K562 (cell line): ENCODE measurements around the gene MAD1L1. TPM values are rescaled to one million over a fixed set of nuclear protein-coding genes. Genes with fewer than 3 reads are reported as not detected.

Source experiments
- CHD4 ChIP-seq: fragments of 200-600 bp; sonication (generic); IDR thresholded peaks from 3 replicates; pipeline ENCODE4 v1.6.1; 2012; ENCODE audit warnings: low read depth, mild to moderate bottlenecking, mixed read lengths, low read length, inconsistent platforms; ENCODE audit not compliant: insufficient read depth, insufficient replicate concordance, poor library complexity, severe bottlenecking
- FOXM1 ChIP-seq, 2 experiments: fragments of 450-650 bp in 1 of 2; sonication (generic) in 1 of 2; formaldehyde crosslinking in 1 of 2; IDR thresholded peaks; 2 replicates each; pipeline versions ENCODE4 v1.6.1 to v1.9.0; 2017 to 2022; ENCODE audit warnings: low read depth in 2 of 2, mild to moderate bottlenecking in 2 of 2, missing genetic modification reagents in 1 of 2, moderate library complexity in 1 of 2
- GABPB1 ChIP-seq: sonication (generic); formaldehyde crosslinking; IDR thresholded peaks from 2 replicates; pipeline ENCODE4 v1.8.0; 2022; ENCODE audit warnings: mild to moderate bottlenecking, missing genetic modification reagents
- HDGF ChIP-seq: fragments of 450-650 bp; IDR thresholded peaks from 2 replicates; pipeline ENCODE4 v1.6.1; 2016
- NFIX ChIP-seq: fragments of 250-450 bp; sonication (Bioruptor Pico); IDR thresholded peaks from 2 replicates; pipeline ENCODE4 v1.4.0; 2020; ENCODE audit warnings: low read depth, mild to moderate bottlenecking, moderate library complexity
- PRDM10 ChIP-seq: fragments of 450-650 bp; IDR thresholded peaks from 2 replicates; pipeline ENCODE4 v1.6.1; 2018; ENCODE audit not compliant: partially characterized antibody
- RB1 ChIP-seq: fragments of 450-650 bp; IDR thresholded peaks from 2 replicates; pipeline ENCODE4 v1.6.1; 2017; ENCODE audit warnings: low read depth, mild to moderate bottlenecking
- SLC30A9 ChIP-seq: fragments of 250-450 bp; sonication (Bioruptor Pico); IDR thresholded peaks from 2 replicates; pipeline ENCODE4 v1.8.0; 2022; ENCODE audit warnings: mild to moderate bottlenecking, moderate library complexity
- UBTF ChIP-seq, 2 experiments: IDR thresholded peaks; 2 replicates each; pipeline ENCODE4 v1.6.1; 2012; ENCODE audit warnings: improper control_type of control experiment in 2 of 2, low read depth in 2 of 2, low read length in 2 of 2, borderline replicate concordance in 1 of 2
- ZFP1 ChIP-seq: fragments of 450-650 bp; formaldehyde crosslinking; IDR thresholded peaks from 2 replicates; pipeline ENCODE4 v1.4.0; 2020; ENCODE audit warnings: mild to moderate bottlenecking, mixed read lengths
- ZNF431 ChIP-seq: sonication (generic); formaldehyde crosslinking; IDR thresholded peaks from 2 replicates; pipeline ENCODE4 v1.8.0; 2022; ENCODE audit warnings: mild to moderate bottlenecking, missing genetic modification reagents
- polyA plus RNA-seq, 8 experiments: library from polyadenylated mRNA; depleted of rRNA in 4 of 8; stranded (reverse) in 5 of 8; unstranded in 3 of 8; fragments of >200 nt; fragmentation: Nextera tagmentation in 2 of 8; fragmentation: Illumina TruSeq in 1 of 8; extraction: Ambion mirVana in 2 of 8; extraction: Trizol in 1 of 8; gene quantifications; 2 replicates each; pipeline versions ENCODE4 v1.2.1 to v1.2.3, GENCODE V29; 2011 to 2014; ENCODE audit warnings: inconsistent platforms in 1 of 8, missing spikeins in 1 of 8
- total RNA-seq, 7 experiments: library from RNA; depleted of rRNA in 6 of 7; stranded (reverse); fragments of >200 nt in 6 of 7; fragmentation: Illumina TruSeq in 2 of 7; extraction: Trizol in 2 of 7; gene quantifications; 2 replicates each; pipeline versions ENCODE4 v1.2.1 to v1.2.3, GENCODE V29; 2011 to 2021; ENCODE audit warnings: low replicate concordance in 1 of 7
- TF ChIP-seq, protein P1 (sequence below): sonication (generic); formaldehyde crosslinking; IDR thresholded peaks from 2 replicates; pipeline ENCODE4 v1.8.1; 2023; ENCODE audit warnings: mild to moderate bottlenecking, missing genetic modification reagents
- TF ChIP-seq, protein P2 (sequence below): sonication (generic); formaldehyde crosslinking; IDR thresholded peaks from 2 replicates; pipeline ENCODE4 v1.8.0; 2022; ENCODE audit warnings: mild to moderate bottlenecking, missing genetic modification reagents
- TF ChIP-seq, protein P3 (sequence below): fragments of 450-650 bp; IDR thresholded peaks from 2 replicates; pipeline ENCODE4 v1.7.1; 2018; ENCODE audit warnings: mild to moderate bottlenecking, low read depth; ENCODE audit not compliant: partially characterized antibody

The MAD1L1 gene
- total and polyA plus RNA-seq, 9 of the 15 experiments (the other 6 are each of a cell fraction or from before 2014, with no cell fraction given) = 1.7 to 89.7 (median 18.0) TPM

DNA sequence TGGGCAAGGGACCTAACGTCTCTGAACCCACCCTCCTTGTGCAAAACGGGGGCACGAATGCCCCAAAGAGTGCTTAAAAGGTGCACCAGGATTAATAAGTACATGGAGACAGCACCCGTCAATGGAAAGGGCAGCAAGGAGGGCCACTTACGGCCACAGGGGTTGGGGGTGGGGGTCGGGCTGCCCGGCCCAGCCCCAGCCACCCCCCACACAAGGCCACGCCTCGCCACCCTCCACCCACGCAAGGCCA is 213.4 kb downstream of the MAD1L1 start (continued):
- TF ChIP-seq NFIX (CRISPR knock-in tag) (no peak), GABPB1 (CRISPR knock-in tag) (no peak), ZNF431 (CRISPR knock-in tag) (no peak), FOXM1 (IDR thresholded peaks at IDR 0.05; ENCODE audit: low read depth) (no peak), FOXM1 (CRISPR knock-in tag; IDR thresholded peaks at IDR 0.05; ENCODE audit: low read depth) (0 out of 2 replicates have a peak, but pooled peaks have one; percentile 33), RB1 (0 out of 2 replicates have a peak, but pooled peaks have one; percentile 17), SLC30A9 (CRISPR knock-in tag) (no peak), HDGF (0 out of 2 replicates have a peak, but pooled peaks have one; percentile 19), ZFP1 (CRISPR knock-in tag) (no peak), CHD4 (no peak), PRDM10 (no peak), UBTF (IDR thresholded peaks at IDR 0.05; ENCODE audit: borderline replicate concordance in 1 of 2, low read depth in 2 of 2, low read length in 2 of 2) (no peak)
- TF ChIP-seq, protein P1, sequence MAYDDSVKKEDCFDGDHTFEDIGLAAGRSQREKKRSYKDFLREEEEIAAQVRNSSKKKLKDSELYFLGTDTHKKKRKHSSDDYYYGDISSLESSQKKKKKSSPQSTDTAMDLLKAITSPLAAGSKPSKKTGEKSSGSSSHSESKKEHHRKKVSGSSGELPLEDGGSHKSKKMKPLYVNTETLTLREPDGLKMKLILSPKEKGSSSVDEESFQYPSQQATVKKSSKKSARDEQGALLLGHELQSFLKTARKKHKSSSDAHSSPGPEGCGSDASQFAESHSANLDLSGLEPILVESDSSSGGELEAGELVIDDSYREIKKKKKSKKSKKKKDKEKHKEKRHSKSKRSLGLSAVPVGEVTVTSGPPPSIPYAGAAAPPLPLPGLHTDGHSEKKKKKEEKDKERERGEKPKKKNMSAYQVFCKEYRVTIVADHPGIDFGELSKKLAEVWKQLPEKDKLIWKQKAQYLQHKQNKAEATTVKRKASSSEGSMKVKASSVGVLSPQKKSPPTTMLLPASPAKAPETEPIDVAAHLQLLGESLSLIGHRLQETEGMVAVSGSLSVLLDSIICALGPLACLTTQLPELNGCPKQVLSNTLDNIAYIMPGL (CRISPR knock-in tag) = 0 out of 2 replicates have a peak, but pooled peaks have one; percentile 36
- TF ChIP-seq, protein P2, sequence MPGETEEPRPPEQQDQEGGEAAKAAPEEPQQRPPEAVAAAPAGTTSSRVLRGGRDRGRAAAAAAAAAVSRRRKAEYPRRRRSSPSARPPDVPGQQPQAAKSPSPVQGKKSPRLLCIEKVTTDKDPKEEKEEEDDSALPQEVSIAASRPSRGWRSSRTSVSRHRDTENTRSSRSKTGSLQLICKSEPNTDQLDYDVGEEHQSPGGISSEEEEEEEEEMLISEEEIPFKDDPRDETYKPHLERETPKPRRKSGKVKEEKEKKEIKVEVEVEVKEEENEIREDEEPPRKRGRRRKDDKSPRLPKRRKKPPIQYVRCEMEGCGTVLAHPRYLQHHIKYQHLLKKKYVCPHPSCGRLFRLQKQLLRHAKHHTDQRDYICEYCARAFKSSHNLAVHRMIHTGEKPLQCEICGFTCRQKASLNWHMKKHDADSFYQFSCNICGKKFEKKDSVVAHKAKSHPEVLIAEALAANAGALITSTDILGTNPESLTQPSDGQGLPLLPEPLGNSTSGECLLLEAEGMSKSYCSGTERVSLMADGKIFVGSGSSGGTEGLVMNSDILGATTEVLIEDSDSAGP (CRISPR knock-in tag) = no peak
- TF ChIP-seq, protein P3, sequence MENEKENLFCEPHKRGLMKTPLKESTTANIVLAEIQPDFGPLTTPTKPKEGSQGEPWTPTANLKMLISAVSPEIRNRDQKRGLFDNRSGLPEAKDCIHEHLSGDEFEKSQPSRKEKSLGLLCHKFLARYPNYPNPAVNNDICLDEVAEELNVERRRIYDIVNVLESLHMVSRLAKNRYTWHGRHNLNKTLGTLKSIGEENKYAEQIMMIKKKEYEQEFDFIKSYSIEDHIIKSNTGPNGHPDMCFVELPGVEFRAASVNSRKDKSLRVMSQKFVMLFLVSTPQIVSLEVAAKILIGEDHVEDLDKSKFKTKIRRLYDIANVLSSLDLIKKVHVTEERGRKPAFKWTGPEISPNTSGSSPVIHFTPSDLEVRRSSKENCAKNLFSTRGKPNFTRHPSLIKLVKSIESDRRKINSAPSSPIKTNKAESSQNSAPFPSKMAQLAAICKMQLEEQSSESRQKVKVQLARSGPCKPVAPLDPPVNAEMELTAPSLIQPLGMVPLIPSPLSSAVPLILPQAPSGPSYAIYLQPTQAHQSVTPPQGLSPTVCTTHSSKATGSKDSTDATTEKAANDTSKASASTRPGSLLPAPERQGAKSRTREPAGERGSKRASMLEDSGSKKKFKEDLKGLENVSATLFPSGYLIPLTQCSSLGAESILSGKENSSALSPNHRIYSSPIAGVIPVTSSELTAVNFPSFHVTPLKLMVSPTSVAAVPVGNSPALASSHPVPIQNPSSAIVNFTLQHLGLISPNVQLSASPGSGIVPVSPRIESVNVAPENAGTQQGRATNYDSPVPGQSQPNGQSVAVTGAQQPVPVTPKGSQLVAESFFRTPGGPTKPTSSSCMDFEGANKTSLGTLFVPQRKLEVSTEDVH = no peak
